Smooth muscle cell (in vitro differentiated cells): Measurements from ENCODE around the gene ST3GAL2. TPM values are rescaled to one million over a fixed set of nuclear protein-coding genes. Genes with fewer than 3 reads are reported as not detected.
A peak's percentile ranks its signal among the peaks of the same experiment; 100 is the strongest.
"Not testable (repeated sequence)": the region's sequence is repeated elsewhere in the genome, so short reads cannot be mapped to it uniquely, and the experiment has no call there.

Experiments used
- DNase-seq: peaks from one replicate; lab custom pipeline; 2025; ENCODE audit not compliant: unreplicated experiment; lab: John Stamatoyannopoulos, UW
- H2AFZ ChIP-seq: fragments of 200-600 bp; sonication (generic); 2 replicates; pipeline ENCODE4 v1.6.0; 2016; ENCODE audit warnings: antibody characterized with exemption, low read depth, mild to moderate bottlenecking
- H3F3A ChIP-seq: fragments of 200-600 bp; sonication (generic); 2 replicates; pipeline ENCODE4 v1.6.0; 2017; ENCODE audit warnings: antibody characterized with exemption, low read depth
- H3K27ac ChIP-seq: fragments of 200-600 bp; sonication (generic); 2 replicates; pipeline ENCODE4 v1.5.1; 2016; ENCODE audit warnings: low read depth, mild to moderate bottlenecking
- H3K27me3 ChIP-seq: fragments of 200-600 bp; sonication (generic); 2 replicates; pipeline ENCODE4 v1.6.1; 2016; ENCODE audit warnings: low read depth, mild to moderate bottlenecking
- H3K36me3 ChIP-seq: fragments of 200-600 bp; sonication (generic); 2 replicates; pipeline ENCODE4 v1.5.1; 2016; ENCODE audit warnings: low read depth
- H3K4me1 ChIP-seq: fragments of 200-600 bp; sonication (generic); 2 replicates; pipeline ENCODE4 v1.5.1; 2016; ENCODE audit warnings: low read depth
- H3K4me2 ChIP-seq: fragments of 200-600 bp; sonication (generic); 2 replicates; pipeline ENCODE4 v1.6.0; 2016; ENCODE audit warnings: mild to moderate bottlenecking
- H3K4me3 ChIP-seq: fragments of 200-600 bp; sonication (generic); 2 replicates; pipeline ENCODE4 v1.5.1; 2016; ENCODE audit warnings: mild to moderate bottlenecking
- H3K79me2 ChIP-seq: fragments of 200-600 bp; sonication (generic); 2 replicates; pipeline ENCODE4 v1.6.0; 2016; ENCODE audit warnings: low read depth, mild to moderate bottlenecking
- H3K9ac ChIP-seq: fragments of 200-600 bp; sonication (generic); 2 replicates; pipeline ENCODE4 v1.6.0; 2016; ENCODE audit warnings: low read depth
- H3K9me3 ChIP-seq: fragments of 200-600 bp; sonication (generic); replicated peaks from 2 replicates; pipeline ENCODE4 v1.5.1; 2016; ENCODE audit warnings: low read depth
- H4K20me1 ChIP-seq: fragments of 200-600 bp; sonication (generic); 2 replicates; pipeline ENCODE4 v1.6.0; 2016; ENCODE audit warnings: low read depth
- WGBS: methylation state at CpG from one replicate; pipeline ENCODE4 v1.1.7; 2016; ENCODE audit warnings: low lambda C conversion rate; 5-methylcytosine and 5-hydroxymethylcytosine counted together
- polyA plus RNA-seq: library from polyadenylated mRNA; unstranded; fragments of >200 nt; fragmentation: Nextera tagmentation; extraction: Ambion mirVana; gene quantifications from 2 replicates; pipeline ENCODE4 v1.2.1, GENCODE V29; 2016
- total RNA-seq: library from RNA; depleted of rRNA; stranded (reverse); fragments of >200 nt; gene quantifications from 2 replicates; pipeline ENCODE4 v1.2.3, GENCODE V29; 2014
- TF ChIP-seq, protein P1 (sequence below): fragments of 200-600 bp; sonication (generic); IDR thresholded peaks from 2 replicates; pipeline ENCODE4 v1.5.1; 2017; ENCODE audit warnings: borderline replicate concordance, mild to moderate bottlenecking, antibody characterized with exemption; ENCODE audit not compliant: insufficient read depth, poor library complexity, severe bottlenecking

Gene ST3GAL2
- total and polyA plus RNA-seq, 2 experiments from 2014 or later = 32.5 to 42.3 TPM

DNA sequence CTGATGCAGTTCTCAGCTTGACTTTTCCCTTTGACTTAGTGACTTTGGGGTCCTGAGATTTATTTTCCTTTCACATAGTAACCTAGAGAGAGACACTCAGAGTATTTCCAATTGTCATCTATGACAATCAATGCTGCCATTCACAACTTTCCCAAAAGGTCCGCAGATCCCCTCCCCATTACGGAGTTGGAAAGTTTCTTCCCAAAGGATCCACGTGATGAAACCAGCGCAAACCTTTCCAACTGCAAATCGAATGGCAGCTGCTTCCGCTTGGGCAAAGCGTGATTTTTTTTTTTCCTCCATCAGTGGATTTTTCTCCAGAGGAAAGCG, 15.0 kb upstream of the ST3GAL2 start:
- Histone ChIP-seq H3F3A (no peaks in the 10 kb centered on the region), H3K79me2 (no peaks in the 10 kb centered on the region), H3K27ac (peak overlapping the region; percentile 97), H3K27me3 (no peaks in the 10 kb centered on the region), H3K4me2 (peak overlapping the region; percentile 94), H3K4me3 (peak overlapping the region; percentile 92), H2AFZ (peak overlapping the region; percentile 99), H4K20me1 (no peaks in the 10 kb centered on the region), H3K36me3 (no peaks in the 10 kb centered on the region), H3K9ac (peak overlapping the region; percentile 100), H3K4me1 (peaks cover 7% of the 10 kb centered on the region), H3K9me3 (no peaks in the 10 kb centered on the region)
- WGBS = under 1% methylated on average over 8 of the region's 8 CpGs
- TF ChIP-seq, protein P1, sequence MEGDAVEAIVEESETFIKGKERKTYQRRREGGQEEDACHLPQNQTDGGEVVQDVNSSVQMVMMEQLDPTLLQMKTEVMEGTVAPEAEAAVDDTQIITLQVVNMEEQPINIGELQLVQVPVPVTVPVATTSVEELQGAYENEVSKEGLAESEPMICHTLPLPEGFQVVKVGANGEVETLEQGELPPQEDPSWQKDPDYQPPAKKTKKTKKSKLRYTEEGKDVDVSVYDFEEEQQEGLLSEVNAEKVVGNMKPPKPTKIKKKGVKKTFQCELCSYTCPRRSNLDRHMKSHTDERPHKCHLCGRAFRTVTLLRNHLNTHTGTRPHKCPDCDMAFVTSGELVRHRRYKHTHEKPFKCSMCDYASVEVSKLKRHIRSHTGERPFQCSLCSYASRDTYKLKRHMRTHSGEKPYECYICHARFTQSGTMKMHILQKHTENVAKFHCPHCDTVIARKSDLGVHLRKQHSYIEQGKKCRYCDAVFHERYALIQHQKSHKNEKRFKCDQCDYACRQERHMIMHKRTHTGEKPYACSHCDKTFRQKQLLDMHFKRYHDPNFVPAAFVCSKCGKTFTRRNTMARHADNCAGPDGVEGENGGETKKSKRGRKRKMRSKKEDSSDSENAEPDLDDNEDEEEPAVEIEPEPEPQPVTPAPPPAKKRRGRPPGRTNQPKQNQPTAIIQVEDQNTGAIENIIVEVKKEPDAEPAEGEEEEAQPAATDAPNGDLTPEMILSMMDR = no peak
- DNase-seq = no peak

DNA sequence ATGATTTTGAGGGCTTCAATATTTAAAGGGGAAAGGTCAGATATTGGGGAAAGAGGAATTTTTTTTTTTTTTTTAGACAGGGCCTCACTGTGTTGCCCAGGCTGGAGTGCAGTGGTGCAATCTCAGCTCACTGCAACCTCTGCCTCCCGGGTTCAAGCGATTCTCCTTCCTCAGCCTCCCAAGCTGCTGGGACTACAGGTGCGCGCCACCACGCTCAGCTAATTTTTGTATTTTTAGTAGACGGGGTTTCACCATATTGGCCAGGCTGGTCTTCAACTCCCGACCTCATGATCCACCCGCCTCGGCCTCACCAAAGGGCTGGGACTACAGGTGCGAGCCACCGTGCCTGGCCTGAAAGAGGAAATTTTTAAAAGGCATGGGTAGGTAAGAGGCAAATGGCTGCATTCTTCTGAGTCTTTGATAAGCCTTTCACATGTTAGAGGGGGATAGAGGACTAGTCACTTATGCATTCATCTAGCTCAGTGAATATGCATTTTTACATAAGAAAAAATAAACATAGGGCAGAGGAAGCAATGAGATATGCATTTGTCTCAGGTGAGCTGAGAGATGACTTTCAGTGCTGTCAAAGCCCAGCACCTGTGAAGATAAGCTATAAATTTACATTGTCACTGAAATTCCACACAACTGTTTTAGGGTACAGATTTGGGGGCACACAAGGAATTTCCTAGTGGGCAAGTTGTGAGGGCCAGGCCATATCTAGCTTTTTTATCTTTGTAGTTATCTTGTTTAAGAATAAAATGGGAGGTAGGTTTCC, 14.4 kb upstream of the ST3GAL2 start:
- Histone ChIP-seq H3K27me3 (no peaks in the 10 kb centered on the region), H3K79me2 (no peaks in the 10 kb centered on the region), H3K4me3 (peak overlapping the region; percentile 92), H3K4me2 (peak overlapping the region; percentile 94), H3F3A (no peaks in the 10 kb centered on the region), H3K4me1 (peaks cover 7% of the 10 kb centered on the region), H3K9ac (peak overlapping the region; percentile 100), H2AFZ (peak overlapping the region; percentile 99), H4K20me1 (no peaks in the 10 kb centered on the region), H3K36me3 (no peaks in the 10 kb centered on the region), H3K27ac (no peak overlapping the region), H3K9me3 (no peaks in the 10 kb centered on the region)
- 96% methylated on average over 10 of the region's 11 CpGs for WGBS
- TF ChIP-seq, protein P1 = no peak
- DNase-seq = no peak

DNA sequence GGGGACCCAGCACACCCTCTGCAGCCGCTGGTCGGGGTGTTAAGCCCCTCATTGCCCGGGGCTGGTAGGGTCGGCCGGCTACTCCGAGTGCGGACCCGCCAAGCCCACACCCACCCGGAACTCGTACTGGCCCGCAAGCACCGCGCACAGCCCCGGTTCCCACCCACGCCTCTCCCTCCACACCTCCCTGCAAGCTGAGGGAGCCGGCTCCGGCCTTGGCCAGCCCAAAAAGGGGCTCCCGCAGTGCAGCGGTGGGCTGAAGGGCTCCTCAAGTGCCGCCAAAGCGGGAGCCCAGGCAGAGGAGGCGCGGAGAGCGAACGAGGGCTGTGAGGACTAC, 12.1 kb upstream of the ST3GAL2 start:
- not testable (repeated sequence) for H3K4me1 ChIP-seq, H3K79me2 ChIP-seq, H3K4me2 ChIP-seq, H3K4me3 ChIP-seq, H3K27me3 ChIP-seq, DNase-seq, H3K9ac ChIP-seq, H3K36me3 ChIP-seq, H3K9me3 ChIP-seq, H3K27ac ChIP-seq, H2AFZ ChIP-seq, H4K20me1 ChIP-seq, H3F3A ChIP-seq
- 97% methylated on average over 14 of the region's 25 CpGs for WGBS

DNA sequence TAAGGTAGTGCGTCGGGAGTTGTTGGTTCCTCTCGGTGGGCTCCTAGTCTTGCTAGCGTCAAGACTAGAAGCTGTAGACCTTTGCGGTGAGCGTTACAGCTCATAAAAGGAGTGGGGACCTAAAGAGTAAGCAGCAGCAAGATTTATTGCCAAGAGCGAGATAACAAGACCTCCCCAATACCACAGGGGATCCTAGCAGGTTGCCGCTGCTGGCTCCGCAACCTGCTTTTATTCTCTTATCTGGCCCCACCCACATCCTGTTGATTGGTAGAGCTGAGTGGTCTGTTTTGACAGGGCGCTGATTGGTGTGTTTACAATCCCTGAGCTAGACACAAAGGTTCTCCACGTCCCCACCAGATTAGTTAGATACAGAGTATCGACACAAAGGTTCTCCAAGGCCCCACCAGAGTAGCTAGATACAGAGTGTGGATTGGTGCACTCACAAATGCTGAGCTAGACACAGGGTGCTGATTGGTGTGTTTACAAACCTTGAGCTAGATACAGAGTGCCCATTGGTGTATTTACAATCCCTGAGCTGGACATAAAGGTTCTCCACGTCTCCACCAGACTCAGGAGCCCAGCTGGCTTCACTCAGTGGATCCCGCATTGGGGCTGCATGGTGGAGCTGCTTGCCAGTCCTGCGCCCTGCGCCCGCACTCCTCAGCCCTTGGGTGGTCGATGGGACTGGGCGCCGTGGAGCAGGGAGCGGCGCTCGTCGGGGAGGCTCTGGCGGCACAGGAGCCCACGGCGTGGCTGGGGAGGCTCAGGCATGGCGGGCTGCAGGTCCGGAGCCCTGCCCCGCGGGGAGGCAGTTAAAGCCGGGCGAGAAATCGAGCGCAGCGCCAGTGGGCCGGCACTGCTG, 11.5 kb upstream of the ST3GAL2 start:
- H3K27ac ChIP-seq, H3F3A ChIP-seq, H3K4me3 ChIP-seq, H2AFZ ChIP-seq, H3K27me3 ChIP-seq, H3K36me3 ChIP-seq, H3K9ac ChIP-seq, H4K20me1 ChIP-seq, H3K4me1 ChIP-seq, H3K79me2 ChIP-seq, DNase-seq, H3K4me2 ChIP-seq, H3K9me3 ChIP-seq: not testable (repeated sequence)
- 96% methylated on average over 36 of the region's 37 CpGs for WGBS
